Neural cell (in vitro differentiated cells): Measurements from ENCODE around the gene URB1. TPM values are rescaled to one million over a fixed set of nuclear protein-coding genes. Genes with fewer than 3 reads are reported as not detected.

Source experiments
- H2AFZ ChIP-seq: fragments of 200-600, 300-800 bp; sonication (generic), shearing (Covaris generic); 2 replicates; pipeline ENCODE4 v1.6.0; 2014; ENCODE audit warnings: low read depth, mild to moderate bottlenecking, antibody characterized with exemption, low read length, moderate library complexity
- H3F3A ChIP-seq: fragments of 200-600 bp; shearing (Covaris generic); 2 replicates; pipeline ENCODE4 v1.6.1; 2016; ENCODE audit warnings: mild to moderate bottlenecking, moderate library complexity, mixed read lengths, antibody characterized with exemption, low read length; ENCODE audit not compliant: insufficient read depth, poor library complexity, severe bottlenecking
- H3K27ac ChIP-seq: fragments of 200-600, 300-800 bp; sonication (generic), shearing (Covaris generic); 2 replicates; pipeline ENCODE4 v1.5.1; 2014; ENCODE audit warnings: mild to moderate bottlenecking, low read length, moderate library complexity
- H3K27me3 ChIP-seq: fragments of 300-800, 200-600 bp; sonication (generic), shearing (Covaris generic); 2 replicates; pipeline ENCODE4 v1.6.0; 2014; ENCODE audit warnings: mild to moderate bottlenecking, low read depth, low read length, moderate library complexity; ENCODE audit not compliant: insufficient read depth
- H3K36me3 ChIP-seq: fragments of 300-800, 200-600 bp; sonication (generic), shearing (Covaris generic); 2 replicates; pipeline ENCODE4 v1.5.1; 2014; ENCODE audit warnings: mild to moderate bottlenecking, antibody characterized with exemption, low read length, moderate library complexity; ENCODE audit not compliant: insufficient read depth
- H3K4me2 ChIP-seq: fragments of 300-800, 200-600 bp; sonication (generic), shearing (Covaris generic); 2 replicates; pipeline ENCODE4 v1.6.0; 2014; ENCODE audit warnings: mild to moderate bottlenecking, low read length
- H3K4me3 ChIP-seq: fragments of 300-800, 200-600 bp; sonication (generic), shearing (Covaris generic); 2 replicates; pipeline ENCODE4 v1.5.1; 2014; ENCODE audit warnings: mild to moderate bottlenecking, low read length, moderate library complexity
- H3K79me2 ChIP-seq: fragments of 200-600 bp; shearing (Covaris generic); replicated peaks from 2 replicates; pipeline ENCODE4 v1.6.0; 2014; ENCODE audit warnings: mild to moderate bottlenecking, low read length, moderate library complexity; ENCODE audit not compliant: insufficient read depth
- H3K9ac ChIP-seq: fragments of 300-800, 200-600 bp; sonication (generic), shearing (Covaris generic); 2 replicates; pipeline ENCODE4 v1.6.1; 2016; ENCODE audit warnings: mild to moderate bottlenecking, low read length, mixed read lengths
- H3K9me2 ChIP-seq: fragments of 200-600 bp; shearing (Covaris generic); 2 replicates; pipeline ENCODE4 v1.6.1; 2016; ENCODE audit warnings: mild to moderate bottlenecking, low read length, mixed read lengths; ENCODE audit not compliant: insufficient read depth
- H3K9me3 ChIP-seq: fragments of 200-600, 300-800 bp; sonication (generic), shearing (Covaris generic); 2 replicates; pipeline ENCODE4 v1.6.1; 2016; ENCODE audit warnings: mild to moderate bottlenecking, mixed run types, low read length, moderate library complexity, mixed read lengths
- H4K20me1 ChIP-seq: fragments of 200-600 bp; shearing (Covaris generic); 2 replicates; pipeline ENCODE4 v1.6.1; 2016; ENCODE audit warnings: mild to moderate bottlenecking, mixed run types; ENCODE audit not compliant: insufficient read depth
- EP300 ChIP-seq: fragments of 450-650 bp; conservative IDR thresholded peaks from 2 replicates; pipeline ENCODE4 v1.6.1; 2014; ENCODE audit warnings: antibody characterized with exemption, mild to moderate bottlenecking, moderate library complexity; ENCODE audit not compliant: poor library complexity, severe bottlenecking
- EZH2 ChIP-seq: fragments of 200-600, 300-800 bp; shearing (Covaris generic), sonication (generic); IDR thresholded peaks from 2 replicates; pipeline ENCODE4 v1.6.1; 2014; ENCODE audit warnings: antibody characterized with exemption, low read length, borderline replicate concordance, mild to moderate bottlenecking; ENCODE audit not compliant: insufficient read depth, poor library complexity, severe bottlenecking
- MXI1 ChIP-seq: fragments of 450-650 bp; conservative IDR thresholded peaks from 2 replicates; pipeline ENCODE4 v1.6.1; 2014; ENCODE audit warnings: antibody characterized with exemption, mild to moderate bottlenecking; ENCODE audit not compliant: poor library complexity, severe bottlenecking
- POLR2AphosphoS5 ChIP-seq: IDR thresholded peaks from 2 replicates; pipeline ENCODE4 v1.6.1; 2012
- RAD21 ChIP-seq: fragments of 450-650 bp; conservative IDR thresholded peaks from 2 replicates; pipeline ENCODE4 v1.6.1; 2014; ENCODE audit warnings: antibody characterized with exemption, mild to moderate bottlenecking, moderate library complexity
- SMC3 ChIP-seq: fragments of 450-650 bp; conservative IDR thresholded peaks from 2 replicates; pipeline ENCODE4 v1.6.1; 2014; ENCODE audit warnings: antibody characterized with exemption, mild to moderate bottlenecking, moderate library complexity; ENCODE audit not compliant: poor library complexity
- TAF1 ChIP-seq: IDR thresholded peaks from 2 replicates; pipeline ENCODE4 v1.6.1; 2012; ENCODE audit warnings: low read depth
- polyA plus RNA-seq: library from polyadenylated mRNA; depleted of rRNA; stranded (reverse); fragments of >200 nt; gene quantifications from 2 replicates; pipeline ENCODE4 v1.2.3, GENCODE V29; 2014
- TF ChIP-seq, protein P1 (sequence below): IDR thresholded peaks from 2 replicates; pipeline ENCODE4 v1.6.1; 2012; ENCODE audit warnings: borderline replicate concordance
- TF ChIP-seq, protein P2 (sequence below): fragments of 450-650 bp; IDR thresholded peaks from 2 replicates; pipeline ENCODE4 v1.5.1; 2014; ENCODE audit warnings: antibody characterized with exemption, mild to moderate bottlenecking, moderate library complexity; ENCODE audit not compliant: poor library complexity, severe bottlenecking

The URB1 gene
- polyA plus RNA-seq, 1 donor from 2014 or later: 4.4 TPM

DNA sequence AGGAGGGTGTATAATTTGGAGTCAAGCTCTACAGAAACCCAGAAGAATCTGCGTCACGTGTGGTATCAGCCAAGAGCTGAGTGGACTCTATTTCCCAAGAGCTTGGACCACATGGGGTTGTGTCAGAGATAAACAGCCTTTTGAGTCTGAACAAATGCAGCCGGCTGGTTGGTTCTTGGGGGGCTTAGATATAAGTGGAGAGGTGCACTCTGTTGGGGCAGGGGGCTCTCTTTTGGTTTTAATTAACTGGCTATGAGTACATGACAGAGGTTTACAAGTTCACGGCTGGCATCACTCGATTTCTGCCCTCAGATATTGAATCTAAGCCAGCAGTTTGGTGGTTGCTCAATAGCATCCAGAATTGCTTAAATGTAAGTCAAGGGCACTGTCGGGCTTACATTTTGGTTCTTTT lies 94.7 kb downstream of the URB1 start:
- no peak for TF ChIP-seq MXI1
- TF ChIP-seq POLR2AphosphoS5: no peak
- TF ChIP-seq SMC3: no peak
- no peak for TF ChIP-seq EP300
- TF ChIP-seq, protein P1, sequence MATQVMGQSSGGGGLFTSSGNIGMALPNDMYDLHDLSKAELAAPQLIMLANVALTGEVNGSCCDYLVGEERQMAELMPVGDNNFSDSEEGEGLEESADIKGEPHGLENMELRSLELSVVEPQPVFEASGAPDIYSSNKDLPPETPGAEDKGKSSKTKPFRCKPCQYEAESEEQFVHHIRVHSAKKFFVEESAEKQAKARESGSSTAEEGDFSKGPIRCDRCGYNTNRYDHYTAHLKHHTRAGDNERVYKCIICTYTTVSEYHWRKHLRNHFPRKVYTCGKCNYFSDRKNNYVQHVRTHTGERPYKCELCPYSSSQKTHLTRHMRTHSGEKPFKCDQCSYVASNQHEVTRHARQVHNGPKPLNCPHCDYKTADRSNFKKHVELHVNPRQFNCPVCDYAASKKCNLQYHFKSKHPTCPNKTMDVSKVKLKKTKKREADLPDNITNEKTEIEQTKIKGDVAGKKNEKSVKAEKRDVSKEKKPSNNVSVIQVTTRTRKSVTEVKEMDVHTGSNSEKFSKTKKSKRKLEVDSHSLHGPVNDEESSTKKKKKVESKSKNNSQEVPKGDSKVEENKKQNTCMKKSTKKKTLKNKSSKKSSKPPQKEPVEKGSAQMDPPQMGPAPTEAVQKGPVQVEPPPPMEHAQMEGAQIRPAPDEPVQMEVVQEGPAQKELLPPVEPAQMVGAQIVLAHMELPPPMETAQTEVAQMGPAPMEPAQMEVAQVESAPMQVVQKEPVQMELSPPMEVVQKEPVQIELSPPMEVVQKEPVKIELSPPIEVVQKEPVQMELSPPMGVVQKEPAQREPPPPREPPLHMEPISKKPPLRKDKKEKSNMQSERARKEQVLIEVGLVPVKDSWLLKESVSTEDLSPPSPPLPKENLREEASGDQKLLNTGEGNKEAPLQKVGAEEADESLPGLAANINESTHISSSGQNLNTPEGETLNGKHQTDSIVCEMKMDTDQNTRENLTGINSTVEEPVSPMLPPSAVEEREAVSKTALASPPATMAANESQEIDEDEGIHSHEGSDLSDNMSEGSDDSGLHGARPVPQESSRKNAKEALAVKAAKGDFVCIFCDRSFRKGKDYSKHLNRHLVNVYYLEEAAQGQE: no peak
- no peak for TF ChIP-seq EZH2
- TF ChIP-seq, protein P2, sequence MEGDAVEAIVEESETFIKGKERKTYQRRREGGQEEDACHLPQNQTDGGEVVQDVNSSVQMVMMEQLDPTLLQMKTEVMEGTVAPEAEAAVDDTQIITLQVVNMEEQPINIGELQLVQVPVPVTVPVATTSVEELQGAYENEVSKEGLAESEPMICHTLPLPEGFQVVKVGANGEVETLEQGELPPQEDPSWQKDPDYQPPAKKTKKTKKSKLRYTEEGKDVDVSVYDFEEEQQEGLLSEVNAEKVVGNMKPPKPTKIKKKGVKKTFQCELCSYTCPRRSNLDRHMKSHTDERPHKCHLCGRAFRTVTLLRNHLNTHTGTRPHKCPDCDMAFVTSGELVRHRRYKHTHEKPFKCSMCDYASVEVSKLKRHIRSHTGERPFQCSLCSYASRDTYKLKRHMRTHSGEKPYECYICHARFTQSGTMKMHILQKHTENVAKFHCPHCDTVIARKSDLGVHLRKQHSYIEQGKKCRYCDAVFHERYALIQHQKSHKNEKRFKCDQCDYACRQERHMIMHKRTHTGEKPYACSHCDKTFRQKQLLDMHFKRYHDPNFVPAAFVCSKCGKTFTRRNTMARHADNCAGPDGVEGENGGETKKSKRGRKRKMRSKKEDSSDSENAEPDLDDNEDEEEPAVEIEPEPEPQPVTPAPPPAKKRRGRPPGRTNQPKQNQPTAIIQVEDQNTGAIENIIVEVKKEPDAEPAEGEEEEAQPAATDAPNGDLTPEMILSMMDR: no peak
- TF ChIP-seq TAF1: no peak
- TF ChIP-seq RAD21: no peak
- Histone ChIP-seq H3F3A (no peaks in the 10 kb centered on the region), H3K9ac (no peak overlapping the region), H3K79me2 (no peaks in the 10 kb centered on the region), H3K27me3 (no peaks in the 10 kb centered on the region), H3K27ac (no peak overlapping the region), H2AFZ (no peak overlapping the region), H3K36me3 (no peaks in the 10 kb centered on the region), H3K4me2 (no peak overlapping the region), H3K9me2 (no peaks in the 10 kb centered on the region), H3K4me3 (no peak overlapping the region), H4K20me1 (no peaks in the 10 kb centered on the region), H3K9me3 (no peaks in the 10 kb centered on the region)

DNA sequence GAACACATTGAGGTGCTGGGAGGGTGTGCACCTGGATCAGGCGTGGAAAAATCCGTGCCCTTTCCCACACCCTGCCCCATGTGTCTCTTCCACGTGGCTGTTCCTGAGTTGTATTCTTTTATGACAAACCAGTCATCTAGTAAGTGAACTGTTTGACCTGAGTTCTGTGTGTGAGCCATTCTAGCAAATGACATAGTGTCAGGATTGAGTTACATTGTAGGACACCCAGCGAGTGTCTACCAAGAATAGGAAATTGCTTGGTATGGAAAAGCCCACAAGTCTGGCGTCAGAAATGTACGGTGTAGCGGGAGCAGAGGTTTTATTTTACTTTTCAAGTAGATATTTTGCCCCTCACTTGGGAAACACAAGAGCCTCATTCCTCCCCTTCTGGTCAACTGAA lies 95.4 kb downstream of the URB1 start:
- Histone ChIP-seq H3F3A (no peaks in the 10 kb centered on the region), H3K9me3 (no peaks in the 10 kb centered on the region), H3K9me2 (no peaks in the 10 kb centered on the region), H3K4me2 (no peak overlapping the region), H3K36me3 (no peaks in the 10 kb centered on the region), H2AFZ (no peak overlapping the region), H3K4me3 (no peak overlapping the region), H3K9ac (no peak overlapping the region), H3K27me3 (no peaks in the 10 kb centered on the region), H3K79me2 (no peaks in the 10 kb centered on the region), H4K20me1 (no peaks in the 10 kb centered on the region), H3K27ac (no peak overlapping the region)
- TF ChIP-seq MXI1: no peak
- no peak for TF ChIP-seq TAF1
- TF ChIP-seq POLR2AphosphoS5: no peak
- TF ChIP-seq, protein P2: no peak
- no peak for TF ChIP-seq EZH2
- TF ChIP-seq RAD21: no peak
- TF ChIP-seq EP300: no peak
- no peak for TF ChIP-seq SMC3
- TF ChIP-seq, protein P1: no peak
